Omental fat pad (tissue), 4 donors: Measurements from ENCODE around the gene CENPB. TPM values are rescaled to one million over a fixed set of nuclear protein-coding genes. Genes with fewer than 3 reads are reported as not detected.

ENCODE experiments used
- ATAC-seq: fragments of 150-250 bp; one replicate; pipeline ENCODE4 v1.9.1; 2016; ENCODE audit warnings: mild to moderate bottlenecking, moderate library complexity; ENCODE audit not compliant: low FRiP score
- DNase-seq: peaks from one replicate; pipeline ENCODE4 v3.0.0-alpha.2; 2019; ENCODE audit warnings: low spot score
- CTCF ChIP-seq, 3 donors: fragments of 450-650 bp; IDR thresholded peaks; one replicate each; pipeline ENCODE4 v1.5.1; 2016 to 2017; ENCODE audit warnings: antibody characterized with exemption in 3 of 3, mild to moderate bottlenecking in 3 of 3, moderate library complexity in 2 of 3
- total RNA-seq, 4 donors: library from RNA; depleted of rRNA; stranded (reverse); fragments of >200 nt; gene quantifications; one replicate each; pipeline ENCODE4 v1.1.0, GENCODE V29; 2016

CENPB gene
- total RNA-seq, 4 donors from 2014 or later, result 52.2 to 98.4 (median 76.8) TPM

GRCh38 chr20:3764659-3765058, 21.9 kb downstream of the CENPB start:
- no peak for TF ChIP-seq CTCF (IDR thresholded peaks at IDR 0.05)
- DNase-seq, result no peak
- ATAC-seq, result no peak

GRCh38 chr20:3763671-3764601, 22.6 kb downstream of the CENPB start:
- no peak for ATAC-seq
- DNase-seq, result no peak
- TF ChIP-seq CTCF (IDR thresholded peaks at IDR 0.05), result no peak

- ATAC-seq (no peak), DNase-seq (no peak)
- no peak for TF ChIP-seq CTCF (IDR thresholded peaks at IDR 0.05)
These were observed 25.7 kb downstream of the CENPB start for GRCh38 chr20:3760655-3761348.

- DNase-seq (no peak), ATAC-seq (no peak)
- no peak for TF ChIP-seq CTCF (IDR thresholded peaks at IDR 0.05)
These were observed 26.7 kb downstream of the CENPB start for GRCh38 chr20:3759884-3760283.

GRCh38 chr20:3759316-3759823, 27.2 kb downstream of the CENPB start:
- DNase-seq (no peak), ATAC-seq (no peak)
- no peak for TF ChIP-seq CTCF (IDR thresholded peaks at IDR 0.05)

GRCh38 chr20:3758566-3758965, 28.0 kb downstream of the CENPB start:
- DNase-seq (no peak), ATAC-seq (peak; percentile 5)
- TF ChIP-seq CTCF (IDR thresholded peaks at IDR 0.05), result no peak
